Measurements from ENCODE around the gene TUBA4A. TPM values are rescaled to one million over a fixed set of nuclear protein-coding genes. Genes with fewer than 3 reads are reported as not detected.

Gene TUBA4A
- total RNA-seq, 2 experiments from 2014 or later = 183 to 185 TPM

DNA sequence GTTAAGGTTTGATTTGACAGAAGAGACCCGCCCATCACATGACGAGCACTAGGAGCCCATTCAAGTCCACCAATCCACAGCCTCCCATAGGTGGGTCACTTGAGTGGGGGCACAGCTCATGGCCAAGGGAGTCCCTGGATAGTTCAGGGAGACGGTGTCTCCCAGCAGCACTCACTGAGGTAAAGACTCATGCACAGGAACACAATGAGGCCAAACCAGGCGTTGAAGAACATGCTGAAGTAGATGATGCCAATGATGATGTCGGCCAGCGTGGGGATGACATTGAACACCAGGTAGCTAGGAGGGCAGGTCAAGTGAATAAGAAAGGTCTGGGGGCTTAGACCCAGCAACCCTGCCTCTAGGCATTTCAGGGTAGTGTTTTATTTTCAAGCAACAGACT lies 38.9 kb downstream of the TUBA4A start:
- no peak for ATAC-seq (ENCODE audit: poor library complexity)
- Mint-ChIP-seq H3K27ac (no peak overlapping the region), H3K27me3 (no peaks in the 10 kb centered on the region), H3K4me3 (no peak overlapping the region), H3K9me3 (no peaks in the 10 kb centered on the region), H3K4me1 (ENCODE audit: low read depth) (peaks cover 31% of the 10 kb centered on the region), H3K36me3 (ENCODE audit: low read depth) (peaks cover 23% of the 10 kb centered on the region)
- DNase-seq = no peak
- Histone ChIP-seq H3K9me3 (ENCODE audit: control insufficient read depth in 1 of 2, insufficient read depth in 1 of 2, low read length in 2 of 2) (no peaks in the 10 kb centered on the region), H3K36me3 (ENCODE audit: insufficient read depth, low read length) (peaks cover 2% of the 10 kb centered on the region), H3K4me3 (ENCODE audit: low read length) (no peak overlapping the region), H3K27ac (ENCODE audit: low read depth in 1 of 2, low read length in 2 of 2) (no peak overlapping the region), H3K27me3 (ENCODE audit: control insufficient read depth in 1 of 2, insufficient read depth in 2 of 2, low read length in 2 of 2) (no peaks in the 10 kb centered on the region), H3K4me1 (ENCODE audit: insufficient read depth, low read length) (peaks cover 43% of the 10 kb centered on the region)
- ChIA-PET POLR2A (interaction anchor here (1.1 to 2.0 kb wide), 3 partner anchors 8 to 38 kb away, joined by 3 to 7 read pairs (median 6); partner anchors contain the start of genes ANKZF1, ATG9A, CNPPD1 and ZFAND2B), CTCF (interaction anchor here (2.8 kb wide), 1 partner anchor 80 kb away, joined by 13 read pairs; no protein-coding TSS in a partner anchor)
- intact Hi-C loops (cut with DNase I, micrococcal nuclease) = loop anchor here (2.0 to 5.0 kb wide), 3 partner anchors 14 to 157 kb away; partner anchors contain the start of genes TUBA4A (in 2 of the 2), TUBA4B (in 2 of the 2), ANKZF1 (in 1 of the 2) and ATG9A (in 1 of the 2)
- TF ChIP-seq, protein P1, sequence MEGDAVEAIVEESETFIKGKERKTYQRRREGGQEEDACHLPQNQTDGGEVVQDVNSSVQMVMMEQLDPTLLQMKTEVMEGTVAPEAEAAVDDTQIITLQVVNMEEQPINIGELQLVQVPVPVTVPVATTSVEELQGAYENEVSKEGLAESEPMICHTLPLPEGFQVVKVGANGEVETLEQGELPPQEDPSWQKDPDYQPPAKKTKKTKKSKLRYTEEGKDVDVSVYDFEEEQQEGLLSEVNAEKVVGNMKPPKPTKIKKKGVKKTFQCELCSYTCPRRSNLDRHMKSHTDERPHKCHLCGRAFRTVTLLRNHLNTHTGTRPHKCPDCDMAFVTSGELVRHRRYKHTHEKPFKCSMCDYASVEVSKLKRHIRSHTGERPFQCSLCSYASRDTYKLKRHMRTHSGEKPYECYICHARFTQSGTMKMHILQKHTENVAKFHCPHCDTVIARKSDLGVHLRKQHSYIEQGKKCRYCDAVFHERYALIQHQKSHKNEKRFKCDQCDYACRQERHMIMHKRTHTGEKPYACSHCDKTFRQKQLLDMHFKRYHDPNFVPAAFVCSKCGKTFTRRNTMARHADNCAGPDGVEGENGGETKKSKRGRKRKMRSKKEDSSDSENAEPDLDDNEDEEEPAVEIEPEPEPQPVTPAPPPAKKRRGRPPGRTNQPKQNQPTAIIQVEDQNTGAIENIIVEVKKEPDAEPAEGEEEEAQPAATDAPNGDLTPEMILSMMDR (IDR thresholded peaks at IDR 0.05) = no peak

DNA sequence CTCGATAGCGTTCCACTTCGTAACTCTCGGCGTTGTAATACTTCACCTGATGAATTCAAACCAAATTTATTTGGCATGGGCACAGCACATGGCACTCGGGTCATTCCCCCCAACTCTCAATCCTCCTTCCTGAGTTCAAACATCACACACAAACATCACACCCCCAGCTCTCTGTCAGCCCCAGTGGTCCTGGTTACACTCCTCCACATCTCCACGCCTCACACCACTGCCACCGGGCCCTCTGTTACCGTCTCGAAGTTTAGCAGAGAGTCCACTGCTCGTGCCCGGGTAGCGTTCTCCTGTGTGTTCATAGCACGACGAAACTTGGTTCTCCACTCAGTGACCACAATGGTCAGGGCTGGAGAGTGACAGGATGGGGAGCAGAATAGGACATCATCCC lies 39.6 kb downstream of the TUBA4A start:
- no peak overlapping the region for H3K27ac Mint-ChIP-seq
- Histone ChIP-seq H3K9me3 (ENCODE audit: control insufficient read depth in 1 of 2, insufficient read depth in 1 of 2, low read length in 2 of 2) (no peaks in the 10 kb centered on the region), H3K4me1 (ENCODE audit: insufficient read depth, low read length) (peaks cover 43% of the 10 kb centered on the region), H3K27me3 (ENCODE audit: control insufficient read depth in 1 of 2, insufficient read depth in 2 of 2, low read length in 2 of 2) (no peaks in the 10 kb centered on the region), H3K36me3 (ENCODE audit: insufficient read depth, low read length) (peaks cover 6% of the 10 kb centered on the region), H3K27ac (ENCODE audit: low read depth in 1 of 2, low read length in 2 of 2) (no peak overlapping the region), H3K4me3 (ENCODE audit: low read length) (no peak overlapping the region)
- CTCF ChIA-PET = interaction anchor here (2.8 kb wide), 1 partner anchor 81 kb away, joined by 13 read pairs; no protein-coding TSS in a partner anchor
- ATAC-seq (ENCODE audit: poor library complexity) (no peak), DNase-seq (no peak)
- no peak overlapping the region for H3K4me3 Mint-ChIP-seq
- H3K36me3 Mint-ChIP-seq (ENCODE audit: low read depth) = peaks cover 24% of the 10 kb centered on the region
- H3K9me3 Mint-ChIP-seq = no peaks in the 10 kb centered on the region
- TF ChIP-seq, protein P1 (IDR thresholded peaks at IDR 0.05) = no peak
- intact Hi-C loops (cut with DNase I, micrococcal nuclease) = loop anchor here in 1 of 2 experiments (2.0 to 5.0 kb wide), 2 partner anchors 15 to 157 kb away; partner anchors contain the start of genes ANKZF1 and ATG9A
- no peaks in the 10 kb centered on the region for H3K27me3 Mint-ChIP-seq
- POLR2A ChIA-PET = interaction anchor here (1.1 to 1.2 kb wide), 2 partner anchors 8 to 37 kb away, joined by 3 to 7 read pairs; partner anchors contain the start of genes CNPPD1 and ZFAND2B
- H3K4me1 Mint-ChIP-seq (ENCODE audit: low read depth) = peaks cover 31% of the 10 kb centered on the region

- no peak overlapping the region for H3K4me3 Mint-ChIP-seq
- no peak overlapping the region for H3K27ac ChIP-seq (ENCODE audit: low read depth in 1 of 2, low read length in 2 of 2)
- H3K36me3 Mint-ChIP-seq (ENCODE audit: low read depth) = peaks cover 26% of the 10 kb centered on the region
- H3K9me3 Mint-ChIP-seq = no peaks in the 10 kb centered on the region
- H3K36me3 ChIP-seq (ENCODE audit: insufficient read depth, low read length) = peaks cover 12% of the 10 kb centered on the region
- TF ChIP-seq, protein P1 (IDR thresholded peaks at IDR 0.05) = no peak
- no peak overlapping the region for H3K4me3 ChIP-seq (ENCODE audit: low read length)
- no peak overlapping the region for H3K27ac Mint-ChIP-seq
- CTCF ChIA-PET = interaction anchor here (2.9 kb wide), 1 partner anchor 81 kb away, joined by 17 read pairs; no protein-coding TSS in a partner anchor
- no peaks in the 10 kb centered on the region for H3K27me3 ChIP-seq (ENCODE audit: control insufficient read depth in 1 of 2, insufficient read depth in 2 of 2, low read length in 2 of 2)
- ATAC-seq (ENCODE audit: poor library complexity) (no peak), DNase-seq (no peak)
- H3K27me3 Mint-ChIP-seq = no peaks in the 10 kb centered on the region
- peaks cover 43% of the 10 kb centered on the region for H3K4me1 ChIP-seq (ENCODE audit: insufficient read depth, low read length)
- intact Hi-C loops (cut with DNase I, micrococcal nuclease) = loop anchor here in 1 of 2 experiments (2.0 to 5.0 kb wide), 2 partner anchors 15 to 156 kb away; partner anchors contain the start of genes ANKZF1 and ATG9A
- POLR2A ChIA-PET = interaction anchor here (0.6 kb wide), 1 partner anchor 17 kb away, joined by 3 read pairs; no protein-coding TSS in a partner anchor
- peaks cover 33% of the 10 kb centered on the region for H3K4me1 Mint-ChIP-seq (ENCODE audit: low read depth)
- H3K9me3 ChIP-seq (ENCODE audit: control insufficient read depth in 1 of 2, insufficient read depth in 1 of 2, low read length in 2 of 2) = no peaks in the 10 kb centered on the region
These were observed 40.1 kb downstream of the TUBA4A start for GRCh38 chr2:219213486-219214071.
